Activated T-helper 17 cell treated with anti-CD3 and anti-CD28 coated beads, Interleukin-2, amount 50 U/mL, for 72 hours (primary cell): ENCODE data around the gene PIF1. TPM values are rescaled to one million over a fixed set of nuclear protein-coding genes. Genes with fewer than 3 reads are reported as not detected.
A peak's percentile ranks its signal among the peaks of the same experiment; 100 is the strongest.
"Not testable (repeated sequence)": the region's sequence is repeated elsewhere in the genome, so short reads cannot be mapped to it uniquely, and the experiment has no call there.

Experiments used
- ATAC-seq: fragments of 150-1000 bp; cut with Tn5 transposase; replicated peaks from 2 replicates; pipeline ENCODE4 v1.10.0; 2021; ENCODE audit warnings: mild to moderate bottlenecking, moderate library complexity
- H3K27ac Mint-ChIP-seq: one replicate; pipeline ENCODE4 v1.8.0; 2022; ENCODE audit warnings: mixed read lengths
- H3K27me3 Mint-ChIP-seq: one replicate; pipeline ENCODE4 v1.8.0; 2022; ENCODE audit warnings: mixed read lengths
- H3K36me3 Mint-ChIP-seq: one replicate; pipeline ENCODE4 v1.8.0; 2022; ENCODE audit warnings: low read depth, mild to moderate bottlenecking, mixed read lengths
- H3K4me1 Mint-ChIP-seq: one replicate; pipeline ENCODE4 v1.8.0; 2022; ENCODE audit warnings: mixed read lengths
- H3K4me3 Mint-ChIP-seq: one replicate; pipeline ENCODE4 v1.8.0; 2022; ENCODE audit warnings: mild to moderate bottlenecking, mixed read lengths
- H3K9me3 Mint-ChIP-seq: one replicate; pipeline ENCODE4 v1.8.0; 2022; ENCODE audit warnings: mixed read lengths
- total RNA-seq, 2 donors: library from RNA; stranded (reverse); gene quantifications; one replicate each; pipeline ENCODE4 v1.2.3, GENCODE V29; 2022

Gene PIF1
- total RNA-seq, 2 donors from 2014 or later = 44.4 to 53.1 TPM

GRCh38 chr15:64809649-64810496 lies 15.6 kb downstream of the PIF1 start:
- no peak overlapping the region for H3K4me3 Mint-ChIP-seq
- H3K36me3 Mint-ChIP-seq = no peaks in the 10 kb centered on the region
- ATAC-seq = peak; percentile 79
- H3K4me1 Mint-ChIP-seq = no peaks in the 10 kb centered on the region
- H3K27ac Mint-ChIP-seq = no peak overlapping the region
- H3K27me3 Mint-ChIP-seq = no peaks in the 10 kb centered on the region
- no peaks in the 10 kb centered on the region for H3K9me3 Mint-ChIP-seq

- Mint-ChIP-seq H3K36me3 (no peaks in the 10 kb centered on the region), H3K9me3 (no peaks in the 10 kb centered on the region), H3K4me3 (no peak overlapping the region), H3K27ac (no peak overlapping the region), H3K27me3 (no peaks in the 10 kb centered on the region), H3K4me1 (no peaks in the 10 kb centered on the region)
- ATAC-seq = no peak
These were observed 16.5 kb downstream of the PIF1 start for GRCh38 chr15:64808785-64809453.

DNA sequence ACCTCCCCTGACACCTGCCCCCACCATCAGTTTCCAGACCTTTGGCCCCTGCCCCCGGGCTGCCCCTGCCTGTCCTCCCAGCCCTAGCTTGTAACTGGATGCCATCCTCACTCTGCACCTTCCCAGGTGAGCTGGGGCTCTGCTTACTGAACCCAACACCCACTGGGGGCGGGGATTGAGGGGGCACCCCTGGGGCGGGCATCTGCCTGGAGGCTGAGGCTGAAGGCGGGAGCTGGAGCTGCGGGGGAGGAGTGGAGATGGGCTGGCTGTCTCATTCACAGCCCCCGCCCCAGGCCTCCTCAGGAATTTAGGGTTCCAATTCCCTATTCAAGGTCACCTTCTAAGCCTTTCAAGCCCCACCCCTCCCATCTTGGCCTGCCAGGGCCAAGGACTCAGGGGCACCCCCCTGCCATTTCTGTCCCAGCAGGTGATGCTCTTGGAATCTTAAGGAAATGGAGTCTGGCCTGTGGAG lies 17.7 kb downstream of the PIF1 start:
- ATAC-seq = no peak
- no peaks in the 10 kb centered on the region for H3K36me3 Mint-ChIP-seq
- no peak overlapping the region for H3K27ac Mint-ChIP-seq
- H3K9me3 Mint-ChIP-seq = no peaks in the 10 kb centered on the region
- no peaks in the 10 kb centered on the region for H3K27me3 Mint-ChIP-seq
- H3K4me3 Mint-ChIP-seq = no peak overlapping the region
- H3K4me1 Mint-ChIP-seq = no peaks in the 10 kb centered on the region

DNA sequence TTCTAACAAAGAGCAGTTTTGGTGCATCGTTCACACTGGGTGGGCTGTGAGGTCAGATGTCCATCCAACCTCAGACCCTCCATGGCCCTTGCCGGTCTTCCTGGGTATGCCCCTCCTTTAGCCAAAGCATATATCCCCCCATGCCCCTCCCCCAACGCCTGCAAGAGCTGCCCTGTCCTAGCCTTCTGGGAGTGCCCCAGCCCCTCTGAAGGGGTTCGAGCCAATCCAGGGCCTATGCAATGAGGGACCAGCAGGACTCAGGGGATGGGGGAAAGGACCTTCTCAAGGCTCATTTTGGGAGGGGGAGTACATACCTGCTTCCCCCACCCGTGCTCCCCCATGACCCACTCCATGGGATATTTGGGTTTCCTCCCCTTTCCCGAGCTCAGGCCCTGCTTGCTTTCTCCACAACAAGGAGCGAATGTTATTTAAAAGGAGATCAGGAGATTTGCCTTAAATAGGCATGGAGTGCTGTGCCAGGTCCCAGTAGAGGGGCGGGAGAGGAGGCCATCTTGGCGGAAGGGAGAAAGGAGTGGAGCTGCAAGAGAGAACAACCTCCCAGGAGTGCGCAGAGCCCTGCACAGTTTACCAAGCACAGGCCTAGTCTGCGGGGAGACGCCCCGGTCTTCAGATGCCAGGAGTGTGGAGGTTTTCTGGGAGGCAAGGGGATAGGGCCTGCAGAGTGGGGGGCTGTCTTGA lies 18.2 kb downstream of the PIF1 start:
- H3K27me3 Mint-ChIP-seq = no peaks in the 10 kb centered on the region
- no peaks in the 10 kb centered on the region for H3K9me3 Mint-ChIP-seq
- ATAC-seq = no peak
- no peak overlapping the region for H3K27ac Mint-ChIP-seq
- H3K4me1 Mint-ChIP-seq = no peaks in the 10 kb centered on the region
- no peak overlapping the region for H3K4me3 Mint-ChIP-seq
- no peaks in the 10 kb centered on the region for H3K36me3 Mint-ChIP-seq

- no peak for ATAC-seq
- no peaks in the 10 kb centered on the region for H3K36me3 Mint-ChIP-seq
- no peak overlapping the region for H3K27ac Mint-ChIP-seq
- H3K9me3 Mint-ChIP-seq = no peaks in the 10 kb centered on the region
- no peak overlapping the region for H3K4me3 Mint-ChIP-seq
- no peaks in the 10 kb centered on the region for H3K4me1 Mint-ChIP-seq
- no peaks in the 10 kb centered on the region for H3K27me3 Mint-ChIP-seq
These were observed 18.9 kb downstream of the PIF1 start for GRCh38 chr15:64806509-64806908.

- no peak overlapping the region for H3K27ac Mint-ChIP-seq
- H3K4me1 Mint-ChIP-seq = no peaks in the 10 kb centered on the region
- no peak for ATAC-seq
- no peak overlapping the region for H3K4me3 Mint-ChIP-seq
- H3K9me3 Mint-ChIP-seq = no peaks in the 10 kb centered on the region
- H3K27me3 Mint-ChIP-seq = no peaks in the 10 kb centered on the region
- no peaks in the 10 kb centered on the region for H3K36me3 Mint-ChIP-seq
These were observed 20.8 kb downstream of the PIF1 start for GRCh38 chr15:64804619-64805018.

- Mint-ChIP-seq H3K36me3 (no peaks in the 10 kb centered on the region), H3K9me3 (no peaks in the 10 kb centered on the region), H3K4me3 (no peak overlapping the region), H3K27ac (no peak overlapping the region), H3K4me1 (no peaks in the 10 kb centered on the region), H3K27me3 (no peaks in the 10 kb centered on the region)
- ATAC-seq = no peak
These were observed 21.9 kb downstream of the PIF1 start for GRCh38 chr15:64803526-64803925.

- H3K27me3 Mint-ChIP-seq = no peaks in the 10 kb centered on the region
- H3K27ac Mint-ChIP-seq = no peak overlapping the region
- ATAC-seq = no peak
- H3K9me3 Mint-ChIP-seq = no peaks in the 10 kb centered on the region
- H3K36me3 Mint-ChIP-seq = no peaks in the 10 kb centered on the region
- no peaks in the 10 kb centered on the region for H3K4me1 Mint-ChIP-seq
- no peak overlapping the region for H3K4me3 Mint-ChIP-seq
These were observed 25.0 kb downstream of the PIF1 start for GRCh38 chr15:64800476-64800875.

DNA sequence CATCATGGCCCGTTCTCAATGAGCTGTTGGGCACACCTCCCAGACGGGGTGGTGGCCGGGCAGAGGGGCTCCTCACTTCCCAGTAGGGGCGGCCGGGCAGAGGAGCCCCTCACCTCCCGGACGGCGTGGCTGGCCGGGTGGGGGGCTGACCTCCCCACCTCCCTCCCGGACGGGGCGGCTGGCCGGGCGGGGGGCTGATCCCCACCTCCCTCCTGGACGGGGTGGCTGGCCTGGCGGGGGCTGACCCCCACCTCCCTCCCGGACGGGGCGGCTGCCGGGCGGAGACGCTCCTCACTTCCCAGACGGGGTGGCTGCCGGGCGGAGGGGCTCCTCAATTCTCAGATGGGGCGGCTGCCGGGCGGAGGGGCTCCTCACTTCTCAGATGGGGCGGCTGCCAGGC lies 26.5 kb downstream of the PIF1 start:
- H3K9me3 Mint-ChIP-seq, ATAC-seq, H3K36me3 Mint-ChIP-seq, H3K4me1 Mint-ChIP-seq, H3K4me3 Mint-ChIP-seq, H3K27ac Mint-ChIP-seq, H3K27me3 Mint-ChIP-seq: not testable (repeated sequence)

- H3K9me3 Mint-ChIP-seq, ATAC-seq, H3K27me3 Mint-ChIP-seq: not testable (repeated sequence)
These were observed 29.5 kb downstream of the PIF1 start for GRCh38 chr15:64795921-64796320.

GRCh38 chr15:64795299-64795698 lies 30.1 kb downstream of the PIF1 start:
- H3K4me3 Mint-ChIP-seq, H3K4me1 Mint-ChIP-seq, H3K36me3 Mint-ChIP-seq, H3K9me3 Mint-ChIP-seq, ATAC-seq, H3K27ac Mint-ChIP-seq, H3K27me3 Mint-ChIP-seq: not testable (repeated sequence)

More at GRCh38 chr15:64795921-64796320, 29.5 kb downstream of the PIF1 start:
- H3K4me1 Mint-ChIP-seq, H3K27ac Mint-ChIP-seq, H3K4me3 Mint-ChIP-seq, H3K36me3 Mint-ChIP-seq: not testable (repeated sequence)

DNA sequence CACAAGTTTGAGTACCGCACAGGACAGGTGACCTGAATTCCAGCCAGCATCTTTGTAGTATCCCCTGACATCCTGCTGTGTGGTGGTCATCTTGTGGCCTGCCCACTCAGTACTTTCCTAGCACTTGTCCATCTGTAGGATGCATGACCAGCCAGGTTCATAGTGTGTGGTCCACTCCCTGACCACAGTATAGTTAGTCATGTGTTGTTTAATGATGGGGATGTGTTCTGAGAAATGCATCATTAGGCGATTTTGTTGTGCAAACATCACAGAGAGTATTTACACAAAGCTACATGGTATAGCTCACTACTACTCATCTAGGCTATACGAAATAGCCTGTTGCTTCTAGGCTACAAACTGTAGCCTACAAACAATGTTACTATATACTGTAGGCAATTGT lies 33.2 kb downstream of the PIF1 start:
- H3K9me3 Mint-ChIP-seq = no peaks in the 10 kb centered on the region
- no peaks in the 10 kb centered on the region for H3K4me1 Mint-ChIP-seq
- no peaks in the 10 kb centered on the region for H3K36me3 Mint-ChIP-seq
- no peak for ATAC-seq
- no peak overlapping the region for H3K4me3 Mint-ChIP-seq
- no peak overlapping the region for H3K27ac Mint-ChIP-seq
- H3K27me3 Mint-ChIP-seq = no peaks in the 10 kb centered on the region

- Mint-ChIP-seq H3K9me3 (no peaks in the 10 kb centered on the region), H3K4me3 (no peak overlapping the region), H3K4me1 (no peaks in the 10 kb centered on the region), H3K27ac (peak overlapping the region; percentile 54), H3K36me3 (no peaks in the 10 kb centered on the region), H3K27me3 (no peaks in the 10 kb centered on the region)
- ATAC-seq = no peak
These were observed 34.0 kb downstream of the PIF1 start for GRCh38 chr15:64791401-64791800.

- Mint-ChIP-seq H3K27ac (no peak overlapping the region), H3K4me3 (no peak overlapping the region), H3K4me1 (no peaks in the 10 kb centered on the region), H3K27me3 (peaks cover 7% of the 10 kb centered on the region), H3K36me3 (no peaks in the 10 kb centered on the region), H3K9me3 (no peaks in the 10 kb centered on the region)
- no peak for ATAC-seq
These were observed 41.7 kb downstream of the PIF1 start for GRCh38 chr15:64783796-64784195.

GRCh38 chr15:64782751-64783150 lies 42.7 kb downstream of the PIF1 start:
- H3K27ac Mint-ChIP-seq = no peak overlapping the region
- no peaks in the 10 kb centered on the region for H3K36me3 Mint-ChIP-seq
- H3K4me1 Mint-ChIP-seq = no peaks in the 10 kb centered on the region
- ATAC-seq = no peak
- peaks cover 7% of the 10 kb centered on the region for H3K27me3 Mint-ChIP-seq
- H3K9me3 Mint-ChIP-seq = no peaks in the 10 kb centered on the region
- no peak overlapping the region for H3K4me3 Mint-ChIP-seq
